ENCODE results near the gene UNC80.
A peak's percentile ranks its signal among the peaks of the same experiment; 100 is the strongest.

The UNC80 gene

DNA sequence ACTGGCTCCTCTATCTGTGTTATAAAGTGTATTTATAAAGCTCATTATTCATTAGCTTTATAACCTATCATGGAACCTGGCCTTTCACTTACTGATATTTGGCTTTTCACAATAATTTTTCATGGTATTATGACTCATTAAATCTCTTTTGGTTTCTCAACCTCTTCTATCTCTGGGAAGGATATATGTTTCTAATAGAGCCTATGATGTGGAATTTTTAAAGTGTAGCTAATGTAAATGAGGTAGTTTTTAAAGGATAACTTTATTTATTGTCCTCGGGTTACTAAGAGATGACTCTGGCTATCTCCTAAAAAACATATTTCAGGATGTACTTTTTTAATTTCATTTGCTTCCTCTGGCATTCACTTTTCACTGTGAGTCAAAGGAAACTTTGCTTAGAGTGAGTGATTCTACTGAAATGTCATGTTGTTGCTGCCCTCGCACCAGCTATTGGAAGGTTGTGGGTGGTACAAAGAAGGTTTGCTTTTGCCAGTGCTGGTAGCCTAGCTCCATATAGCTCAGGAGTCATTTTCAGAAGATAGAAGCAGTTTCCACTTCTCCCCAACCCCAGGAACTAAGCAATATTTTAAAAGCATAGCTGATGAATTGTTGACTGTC is 145.6 kb downstream of the UNC80 start:
- no peak for ATAC-seq

DNA sequence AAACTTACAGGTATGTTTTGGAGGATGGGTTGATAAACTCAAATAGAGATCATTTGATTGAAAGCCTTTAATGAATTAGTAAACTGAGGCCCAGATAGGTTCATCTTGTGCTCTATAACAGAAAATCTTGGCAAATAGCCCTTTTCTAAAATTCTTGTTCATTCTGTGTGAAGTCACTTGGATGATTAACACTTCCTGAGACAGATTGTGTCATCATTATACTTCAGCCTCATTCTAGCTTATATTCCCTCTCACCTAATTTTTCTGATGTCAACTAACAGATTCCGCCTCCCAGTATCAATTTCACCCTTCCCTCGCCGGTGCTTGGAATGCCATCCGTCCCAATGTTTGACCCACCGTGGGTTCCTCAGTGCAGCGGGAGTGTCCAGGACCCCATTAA is 146.6 kb downstream of the UNC80 start:
- no peak for ATAC-seq

DNA sequence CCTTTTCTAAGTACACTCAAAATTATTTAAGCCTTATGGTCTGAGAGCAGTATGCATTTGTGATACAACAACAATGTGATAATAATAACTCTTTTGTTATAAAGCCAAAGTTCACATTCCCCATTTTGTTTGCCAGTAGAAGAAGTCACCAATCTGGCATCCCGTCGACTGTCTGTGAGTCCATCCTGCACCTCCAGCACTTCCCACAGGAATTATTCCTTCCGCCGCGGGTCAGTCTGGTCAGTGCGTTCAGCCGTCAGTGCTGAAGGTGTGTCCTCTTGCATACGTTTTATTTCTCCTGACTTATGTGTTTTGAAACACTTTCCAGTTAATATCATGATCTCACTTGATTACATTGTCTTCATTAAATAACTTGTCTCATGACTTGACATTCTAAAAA is 150.5 kb downstream of the UNC80 start:
- ATAC-seq: no peak

DNA sequence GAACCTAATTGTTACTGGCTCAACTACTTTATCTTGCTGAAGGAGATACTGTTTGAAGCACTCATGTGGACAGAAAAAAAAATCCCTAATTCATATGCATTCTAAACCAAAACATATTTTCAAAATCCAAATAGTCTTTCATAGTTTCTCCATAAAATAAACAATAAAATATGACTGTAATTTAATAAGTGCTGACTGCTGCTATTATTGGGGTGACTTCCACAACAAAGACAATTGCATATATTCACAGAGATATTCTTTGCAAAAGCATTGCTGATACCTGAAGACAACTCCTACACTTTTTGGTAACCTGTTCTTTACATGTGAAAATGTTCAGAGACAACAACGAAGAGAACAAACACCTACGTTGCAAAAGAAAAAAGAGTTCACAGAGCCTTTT is 157.7 kb downstream of the UNC80 start:
- ATAC-seq: no peak

DNA sequence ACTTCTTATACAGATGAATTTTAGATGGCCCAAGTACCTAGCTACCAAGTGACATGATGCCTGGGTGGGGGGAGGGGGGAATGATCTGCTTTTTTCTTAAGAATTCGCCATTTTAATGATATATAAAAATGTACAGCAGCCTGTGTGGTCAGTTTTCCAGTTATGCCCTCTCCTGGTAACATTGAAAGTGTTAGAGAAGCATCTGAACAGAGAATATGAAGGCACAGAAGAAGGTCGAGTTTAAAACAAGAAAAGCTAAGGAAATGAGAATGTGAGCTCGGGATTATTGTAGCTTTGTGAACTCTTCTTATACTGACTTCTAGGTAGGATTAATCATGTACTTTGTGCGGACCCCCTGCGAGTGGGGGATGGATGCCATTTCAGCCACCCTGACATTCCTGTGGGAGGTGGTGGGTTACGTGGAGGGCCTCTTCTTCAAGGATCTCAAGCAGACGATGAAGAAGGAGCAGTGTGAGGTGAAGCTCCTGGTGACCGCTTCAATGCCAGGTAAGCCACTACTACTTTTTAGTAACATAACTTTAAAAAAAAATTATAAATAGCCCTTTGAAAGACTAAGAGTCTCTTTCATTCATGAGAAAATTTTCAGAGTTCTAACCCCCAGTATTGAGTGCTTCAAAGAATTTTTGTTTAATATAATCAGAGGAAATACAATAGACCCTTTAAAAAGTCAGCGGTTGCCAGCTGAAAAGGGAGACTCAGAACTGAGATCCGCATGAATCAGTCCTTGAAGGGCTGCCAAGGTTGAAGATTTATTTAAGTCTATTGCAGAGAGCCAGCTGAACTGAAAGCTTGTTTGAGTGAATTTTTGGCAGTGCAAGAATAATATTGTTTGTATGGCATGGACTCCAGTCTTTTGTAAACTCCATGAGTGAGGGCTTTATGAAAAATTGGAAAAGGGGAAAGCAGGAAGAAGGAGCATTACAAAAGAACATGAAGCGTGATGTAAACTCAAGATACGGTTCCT is 162.2 kb downstream of the UNC80 start:
- no peak for ATAC-seq

DNA sequence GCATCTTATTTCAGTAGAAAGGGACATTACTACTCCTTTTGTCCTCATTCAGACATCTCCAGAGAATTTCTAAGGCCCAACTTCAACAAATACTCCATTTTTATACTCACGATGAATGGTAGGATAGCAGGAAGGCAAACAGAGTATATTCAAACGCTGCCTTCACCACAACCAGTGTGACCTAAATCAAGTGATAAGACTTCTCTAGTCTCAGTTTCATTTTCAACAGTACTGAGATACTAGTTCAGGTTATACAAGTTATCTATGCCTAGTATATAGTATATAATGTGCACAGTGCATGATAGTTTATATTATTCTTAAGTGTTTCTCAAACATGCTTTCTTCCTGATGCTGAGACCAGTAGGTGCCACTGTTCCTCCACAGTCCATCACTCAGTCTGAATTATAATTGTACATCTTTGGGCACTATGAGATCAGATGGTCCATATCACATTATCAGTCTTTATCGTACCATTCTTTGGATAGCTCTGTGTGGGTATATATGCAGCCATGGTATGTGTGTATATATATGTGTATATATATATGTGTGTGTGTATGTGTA is 164.6 kb downstream of the UNC80 start:
- no peak for ATAC-seq

DNA sequence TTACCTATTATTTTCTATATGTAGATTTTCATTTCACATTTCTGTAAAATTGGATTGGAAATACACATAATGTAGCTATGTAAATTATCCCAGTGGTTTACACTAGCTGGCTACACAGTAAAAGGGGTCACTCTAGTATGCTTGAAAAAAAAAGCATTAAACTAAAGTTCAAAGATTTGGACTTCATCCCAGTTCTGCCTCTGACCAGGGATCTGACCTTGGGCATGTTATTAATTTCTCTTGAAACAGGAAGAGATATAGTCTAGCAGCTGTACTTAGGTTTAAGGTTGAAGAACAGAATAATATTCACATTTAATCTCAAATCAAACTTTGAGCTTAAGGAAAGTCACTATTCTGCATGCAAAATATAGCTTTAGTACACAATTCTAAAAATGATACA is 166.3 kb downstream of the UNC80 start:
- no peak for ATAC-seq

DNA sequence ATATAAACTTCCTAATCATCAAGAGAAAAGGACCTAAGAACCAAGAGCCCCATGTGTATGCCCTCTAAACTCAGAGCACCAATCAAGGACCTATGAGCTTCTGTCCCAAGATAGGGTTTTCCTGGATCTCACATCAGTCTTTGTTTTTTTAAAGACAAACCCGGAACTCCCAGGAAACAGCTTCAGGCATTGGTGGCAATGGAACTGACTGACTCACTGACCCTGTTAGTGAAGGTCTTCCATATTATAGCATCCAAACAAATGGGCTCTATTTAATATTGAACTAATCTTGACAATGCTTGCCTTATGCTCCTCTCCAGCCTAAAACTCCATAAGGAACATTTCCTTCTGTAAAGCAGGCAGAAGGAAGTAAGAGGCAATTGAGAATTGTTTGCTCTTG is 167.3 kb downstream of the UNC80 start:
- ATAC-seq: no peak

DNA sequence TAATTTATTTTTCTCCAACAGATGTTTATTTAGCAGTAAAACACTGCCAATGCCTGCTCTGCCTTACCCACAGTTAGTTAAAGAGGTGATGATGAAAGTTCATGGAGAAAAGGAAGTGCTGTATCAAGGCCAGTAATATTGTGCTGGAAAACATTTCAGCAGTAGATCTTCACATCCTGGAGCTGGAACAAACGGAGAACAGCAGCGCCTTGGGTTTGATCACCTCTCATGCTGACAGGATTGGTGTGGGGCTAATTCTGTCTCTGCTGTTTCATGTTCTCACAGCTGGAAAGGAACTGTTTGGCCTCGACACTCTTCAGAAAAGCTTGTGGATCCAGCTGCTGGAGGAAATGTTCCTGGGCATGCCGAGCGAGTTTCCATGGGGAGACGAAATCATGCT is 169.3 kb downstream of the UNC80 start:
- no peak for ATAC-seq

DNA sequence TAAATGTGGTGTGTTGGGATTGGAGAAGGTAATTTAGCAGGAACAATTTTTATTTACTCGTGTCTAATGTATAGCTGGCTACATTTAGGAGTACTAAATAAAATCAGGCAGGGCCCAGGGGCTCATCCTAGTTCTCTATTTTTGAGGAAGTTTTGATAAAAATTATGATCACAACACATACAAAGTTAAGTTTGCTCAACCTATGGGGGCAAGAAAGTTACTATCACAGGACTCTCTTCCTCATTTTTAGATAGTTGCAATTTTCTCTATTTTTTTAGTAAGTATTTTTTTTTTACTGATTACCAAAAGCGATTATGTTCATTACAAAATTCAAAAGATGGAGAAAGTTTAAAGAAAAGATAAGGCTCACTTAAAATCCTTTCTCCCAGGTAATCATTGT is 170.8 kb downstream of the UNC80 start:
- no peak for ATAC-seq

DNA sequence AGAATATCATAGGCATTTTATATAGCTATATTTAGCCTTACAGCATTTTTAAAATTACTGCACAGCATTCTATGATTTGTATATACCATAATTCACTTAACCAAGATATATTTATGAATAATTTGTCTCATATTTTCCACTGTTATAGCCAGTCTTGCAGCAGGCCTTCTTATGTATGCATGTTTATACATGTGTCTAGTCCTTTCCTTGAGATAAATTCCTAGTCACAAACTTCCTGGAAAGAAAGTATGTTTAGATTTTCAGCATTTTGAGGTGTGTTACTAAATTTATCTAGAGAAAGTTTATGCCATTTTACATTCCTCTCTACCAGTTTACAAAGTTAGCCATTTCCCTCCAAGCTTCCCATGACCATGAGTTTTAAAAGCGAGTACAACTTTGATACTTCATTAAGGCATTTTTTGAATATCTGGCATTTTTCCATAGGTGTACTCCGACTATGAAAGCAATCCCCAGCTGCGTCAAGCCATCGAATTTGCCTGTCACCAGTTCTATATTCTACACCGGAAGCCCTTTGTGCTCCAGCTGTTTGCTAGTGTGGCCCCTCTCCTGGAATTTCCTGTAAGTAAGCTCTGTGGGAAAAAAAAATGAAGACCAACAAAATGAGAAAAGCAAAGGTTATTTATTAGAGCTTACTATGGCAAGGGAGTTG is 171.4 kb downstream of the UNC80 start:
- ATAC-seq: no peak

DNA sequence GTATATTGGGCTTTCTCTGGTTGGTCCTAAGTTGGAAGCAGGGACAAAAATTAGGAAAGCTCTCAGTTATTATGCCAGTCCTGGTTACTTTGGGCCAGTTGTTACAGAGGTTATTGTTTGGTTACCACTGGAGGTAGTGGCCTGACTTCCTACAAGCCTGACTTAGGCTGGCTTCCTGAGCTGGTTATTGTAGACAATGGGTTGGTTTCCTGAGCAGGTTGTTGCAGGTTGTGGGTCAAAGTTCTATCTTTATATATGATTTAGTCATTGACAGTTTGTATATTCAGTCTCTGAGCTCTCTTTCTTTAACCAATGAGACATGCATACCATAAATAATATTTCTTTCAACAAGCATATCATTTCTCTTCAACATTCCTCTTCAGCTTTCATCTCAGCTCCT is 172.1 kb downstream of the UNC80 start:
- ATAC-seq: no peak

DNA sequence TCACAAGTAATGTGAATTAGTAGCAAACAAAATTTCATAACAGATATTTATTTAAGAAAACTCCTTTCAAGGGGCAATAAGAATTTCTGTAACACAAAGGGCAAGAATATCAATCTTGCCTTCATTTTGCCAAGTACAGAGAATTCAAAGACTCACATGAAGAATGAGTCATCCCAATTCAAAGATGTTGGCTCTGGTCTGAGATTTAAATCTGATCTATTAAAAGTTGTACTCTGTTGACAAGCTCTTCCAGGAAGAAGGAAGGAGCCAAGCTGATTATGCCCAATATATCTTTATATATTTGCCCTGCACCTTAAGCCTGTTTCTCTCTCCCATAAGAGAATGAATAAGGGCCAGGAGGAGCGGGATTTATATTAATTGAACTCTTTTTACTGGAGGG is 174.9 kb downstream of the UNC80 start:
- ATAC-seq: no peak

DNA sequence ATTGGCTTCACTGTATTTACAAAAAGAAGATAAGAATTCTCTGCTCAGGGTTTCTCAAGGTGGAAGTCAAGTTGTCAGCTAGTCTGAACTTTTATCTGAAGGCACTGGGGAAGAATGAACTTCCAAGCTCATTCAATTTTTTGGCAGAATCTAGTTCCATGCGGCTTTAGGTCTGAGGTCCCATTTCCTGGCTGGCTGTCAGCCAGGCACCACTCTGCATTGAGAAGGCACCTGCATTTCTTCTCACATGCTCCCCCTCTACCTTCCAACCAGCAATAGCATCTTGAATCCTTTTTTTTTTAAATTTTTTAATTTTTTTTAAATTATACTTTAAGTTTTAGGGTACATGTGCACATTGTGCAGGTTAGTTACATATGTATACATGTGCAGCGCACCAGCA is 184.6 kb downstream of the UNC80 start:
- no peak for ATAC-seq

DNA sequence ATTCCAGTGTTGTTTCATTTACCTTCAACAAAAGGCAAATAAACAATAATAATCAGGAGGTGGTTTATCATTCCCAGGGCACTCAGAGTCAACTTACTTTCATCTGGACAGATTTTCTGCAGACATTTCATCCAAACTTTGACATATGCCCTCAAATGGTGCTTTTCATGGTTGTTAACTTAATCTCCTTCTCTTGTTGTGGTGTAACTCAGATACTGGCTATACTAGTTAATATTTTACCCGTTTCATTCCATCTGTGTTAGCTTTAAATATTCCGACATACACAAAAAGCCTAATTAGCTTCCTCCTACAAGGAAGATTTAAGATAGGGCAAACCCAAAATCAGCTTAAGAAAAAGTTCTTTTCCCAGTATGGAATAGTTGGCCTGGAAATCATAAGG is 186.4 kb downstream of the UNC80 start:
- no peak for ATAC-seq

DNA sequence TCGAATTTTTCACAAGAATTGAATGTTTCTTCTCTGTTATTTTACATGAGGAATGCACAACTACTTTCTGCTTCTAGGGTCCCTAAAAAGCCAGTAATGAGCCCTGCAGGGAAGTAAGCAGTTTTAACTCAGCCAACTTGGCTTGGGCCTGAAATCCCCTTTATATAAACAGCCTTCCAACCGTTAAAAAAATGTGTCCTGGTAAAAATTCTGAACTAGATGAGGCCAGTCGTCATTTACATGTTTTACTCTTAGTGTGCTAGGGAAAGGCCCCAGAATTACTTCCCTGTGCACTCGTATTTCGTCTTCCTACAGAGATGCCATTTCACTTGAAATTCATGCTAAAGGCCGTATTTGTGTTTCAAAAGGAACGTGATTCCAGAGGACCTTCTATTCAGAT is 188.4 kb downstream of the UNC80 start:
- no peak for ATAC-seq

DNA sequence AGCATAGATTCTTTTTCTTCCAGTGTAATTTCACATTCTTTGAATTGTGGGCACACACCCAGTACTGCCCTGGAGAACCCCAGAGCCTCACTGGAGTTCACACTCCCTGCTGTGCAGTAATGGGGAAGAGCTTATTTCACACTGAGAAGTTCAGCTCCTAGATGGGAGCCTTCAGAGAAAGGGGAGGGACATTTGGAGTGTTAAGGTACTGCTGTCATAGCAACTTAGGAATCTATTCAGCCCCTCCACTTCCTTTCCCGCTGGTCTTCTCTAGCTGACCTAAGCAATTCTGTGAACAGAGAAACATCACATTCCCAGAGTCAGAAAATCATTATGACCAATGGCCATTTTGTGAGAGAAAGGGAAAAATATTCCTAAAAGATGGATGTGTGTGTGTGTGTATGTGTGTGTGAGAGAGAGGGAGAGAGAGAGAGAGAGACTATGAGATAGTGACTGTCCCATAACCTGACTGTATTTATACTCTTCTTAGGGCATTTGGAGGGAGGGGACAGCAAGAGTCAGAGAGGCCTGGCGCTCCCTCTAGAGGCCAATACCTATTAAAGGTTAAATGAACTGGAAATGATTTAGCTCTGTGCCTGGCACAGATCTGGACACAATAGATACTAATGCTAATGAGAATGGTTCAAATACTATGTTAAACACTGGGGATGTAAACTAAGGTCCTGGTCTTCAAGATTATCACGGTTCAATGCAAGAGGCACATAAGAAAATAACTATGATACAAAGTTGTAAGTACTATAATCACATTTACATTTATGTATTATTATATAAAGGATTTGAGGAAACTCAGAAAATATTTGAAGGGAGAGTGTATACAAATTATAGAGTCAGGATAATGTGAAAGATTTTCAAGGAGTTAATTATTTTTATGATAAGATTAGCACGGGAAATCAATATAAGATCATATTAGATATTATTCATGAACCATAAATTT is 189.3 kb downstream of the UNC80 start:
- ATAC-seq: peak in 1 of 2 donors; percentile 58

DNA sequence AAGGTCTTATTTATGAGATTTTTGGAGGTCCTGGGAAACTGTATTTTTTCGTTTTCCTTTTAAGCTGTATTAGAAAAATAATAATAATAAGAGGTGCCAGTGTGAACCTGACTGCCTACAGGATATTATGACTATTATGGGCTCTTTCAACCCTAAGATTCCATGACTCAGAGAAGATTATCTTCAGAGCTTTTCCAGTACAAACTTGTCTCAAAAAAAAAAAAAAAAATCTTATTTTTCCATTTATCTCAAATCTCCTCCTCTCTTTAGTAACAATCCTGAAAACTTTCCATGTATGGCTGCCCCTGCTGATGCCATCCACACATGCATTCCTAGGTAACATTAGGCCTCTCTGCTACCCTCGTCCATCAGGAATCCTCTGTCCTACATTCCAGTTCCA is 194.1 kb downstream of the UNC80 start:
- ATAC-seq: no peak

DNA sequence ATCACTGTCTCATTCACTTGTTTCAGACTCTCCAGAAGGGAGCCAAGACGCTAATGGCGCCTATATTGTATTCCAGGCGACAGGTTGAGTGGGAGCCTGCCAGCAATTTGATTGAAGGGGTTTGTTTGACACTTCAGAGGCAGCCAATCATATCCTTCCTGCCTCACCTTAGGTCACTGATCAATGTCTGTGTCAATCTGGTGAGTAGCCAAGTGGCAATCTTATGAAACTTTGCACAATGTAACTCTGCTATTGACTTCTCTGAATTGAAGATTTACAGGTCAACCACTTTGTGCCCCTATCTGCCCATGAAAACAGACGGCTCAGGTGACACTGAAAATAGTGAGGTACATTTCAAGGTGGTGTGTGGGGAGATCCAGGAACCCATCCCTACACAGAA is 198.1 kb downstream of the UNC80 start:
- no peak for ATAC-seq

DNA sequence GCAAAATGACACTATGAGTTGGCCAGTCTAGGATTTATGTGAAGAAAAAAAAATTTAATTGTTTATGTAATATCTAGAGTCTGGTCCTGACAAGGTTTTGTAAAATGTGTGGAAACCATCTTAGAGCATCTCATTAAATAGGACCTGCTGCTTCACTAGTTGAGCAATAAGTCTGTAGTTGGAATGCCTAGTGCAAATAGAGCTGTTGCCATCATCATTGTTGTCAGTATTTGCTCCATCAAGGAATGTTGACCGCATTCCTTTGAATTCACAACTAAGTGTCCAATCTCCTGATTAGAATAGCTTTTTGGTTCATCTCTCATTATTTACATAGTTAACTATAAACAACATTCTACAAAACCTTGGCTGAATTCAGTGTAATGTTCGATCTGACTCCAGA is 198.6 kb downstream of the UNC80 start:
- ATAC-seq: no peak

DNA sequence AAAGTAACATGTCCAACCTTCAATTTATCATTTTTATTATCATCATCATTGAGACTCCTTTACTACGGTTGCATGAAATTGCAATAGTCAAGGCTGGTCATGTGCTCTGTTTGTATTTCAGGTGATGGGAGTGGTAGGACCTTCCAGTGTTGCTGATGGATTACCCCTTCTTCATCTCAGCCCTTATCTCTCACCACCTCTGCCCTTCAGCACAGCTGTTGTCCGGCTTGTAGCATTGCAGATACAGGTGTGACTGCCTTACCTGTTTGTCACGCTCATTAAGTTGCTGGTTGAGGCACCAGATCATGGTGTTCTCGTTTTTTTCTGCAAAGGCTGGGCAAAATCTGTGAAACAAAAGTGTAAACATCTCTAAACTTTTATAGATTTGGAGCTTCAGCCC is 199.1 kb downstream of the UNC80 start:
- no peak for ATAC-seq

DNA sequence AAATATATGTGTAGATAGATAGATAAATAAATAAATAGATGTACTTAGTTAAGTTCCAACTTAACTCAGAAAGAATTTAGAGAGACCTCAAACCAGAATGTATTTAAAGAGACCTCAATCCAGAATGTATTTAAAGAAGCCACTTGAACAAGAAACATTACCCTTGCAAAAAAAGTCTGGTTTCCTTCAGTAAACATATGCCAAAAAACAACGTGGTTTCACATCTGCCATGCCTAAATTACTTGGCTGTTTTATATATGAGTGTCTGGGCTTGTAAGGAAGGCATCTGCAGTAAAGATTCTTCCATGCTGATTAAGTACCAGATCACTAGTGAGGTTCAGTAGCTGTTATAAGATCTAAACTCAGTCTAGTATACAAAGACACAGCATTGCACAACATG is 201.7 kb downstream of the UNC80 start:
- no peak for ATAC-seq
